Brain microvascular endothelial cell (primary cell): Measurements from ENCODE around the gene SMOC1.

ENCODE experiments used
- DNase-seq: peaks from one replicate; pipeline ENCODE4 v3.0.0-alpha.2; 2020
- H3K27ac ChIP-seq: fragments of 250-450 bp; sonication (Bioruptor Pico); 2 replicates; pipeline ENCODE4 v1.5.1; 2020; ENCODE audit warnings: mild to moderate bottlenecking, moderate library complexity
- H3K27me3 ChIP-seq: fragments of 250-450 bp; sonication (Bioruptor Pico); replicated peaks from 2 replicates; pipeline ENCODE4 v1.5.1; 2020; ENCODE audit warnings: mild to moderate bottlenecking
- H3K36me3 ChIP-seq: fragments of 250-450 bp; sonication (Bioruptor Pico); replicated peaks from 2 replicates; pipeline ENCODE4 v1.5.1; 2020; ENCODE audit warnings: mild to moderate bottlenecking
- H3K4me3 ChIP-seq: 2 replicates; pipeline ENCODE4 v1.5.1; 2011; ENCODE audit warnings: low read depth, mild to moderate bottlenecking, control low read depth, low read length, moderate library complexity
- in situ Hi-C: cut with HindIII; loops from 2 replicates; pipeline ENCODE4 v1.10.0; 2017; ENCODE audit warnings: low sequenced_read_pairs, low pct_ligation_motif_present
- TF ChIP-seq, protein P1 (sequence below): IDR thresholded peaks from 2 replicates; pipeline ENCODE4 v1.5.1; 2011; ENCODE audit warnings: low read depth, mild to moderate bottlenecking, moderate library complexity, low read length, control low read depth, inconsistent platforms; ENCODE audit errors: missing control alignments

SMOC1 gene

DNA sequence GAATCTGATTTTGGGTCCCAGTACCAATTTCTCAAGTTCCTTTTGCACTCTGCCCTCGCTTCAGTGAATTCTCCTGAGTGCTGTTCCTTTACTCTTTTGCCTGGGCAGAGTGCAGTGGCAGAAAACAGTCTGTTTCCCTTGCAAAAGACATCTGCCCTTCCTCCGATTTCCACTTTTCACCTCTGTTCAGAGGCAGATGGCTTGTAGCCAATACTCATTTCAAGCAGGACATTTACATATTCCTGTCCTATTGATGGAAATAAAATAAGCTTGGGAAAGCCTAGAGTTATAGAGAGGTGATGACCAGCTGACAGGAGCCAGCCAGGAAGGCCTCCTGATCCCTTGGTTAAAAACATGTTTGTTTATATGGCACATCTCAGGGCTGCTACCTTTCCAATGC is 198.5 kb downstream of the SMOC1 start:
- Histone ChIP-seq H3K4me3 (no peak overlapping the region), H3K27ac (no peak overlapping the region), H3K27me3 (no peaks in the 10 kb centered on the region), H3K36me3 (no peaks in the 10 kb centered on the region)
- no peak for DNase-seq
- TF ChIP-seq, protein P1, sequence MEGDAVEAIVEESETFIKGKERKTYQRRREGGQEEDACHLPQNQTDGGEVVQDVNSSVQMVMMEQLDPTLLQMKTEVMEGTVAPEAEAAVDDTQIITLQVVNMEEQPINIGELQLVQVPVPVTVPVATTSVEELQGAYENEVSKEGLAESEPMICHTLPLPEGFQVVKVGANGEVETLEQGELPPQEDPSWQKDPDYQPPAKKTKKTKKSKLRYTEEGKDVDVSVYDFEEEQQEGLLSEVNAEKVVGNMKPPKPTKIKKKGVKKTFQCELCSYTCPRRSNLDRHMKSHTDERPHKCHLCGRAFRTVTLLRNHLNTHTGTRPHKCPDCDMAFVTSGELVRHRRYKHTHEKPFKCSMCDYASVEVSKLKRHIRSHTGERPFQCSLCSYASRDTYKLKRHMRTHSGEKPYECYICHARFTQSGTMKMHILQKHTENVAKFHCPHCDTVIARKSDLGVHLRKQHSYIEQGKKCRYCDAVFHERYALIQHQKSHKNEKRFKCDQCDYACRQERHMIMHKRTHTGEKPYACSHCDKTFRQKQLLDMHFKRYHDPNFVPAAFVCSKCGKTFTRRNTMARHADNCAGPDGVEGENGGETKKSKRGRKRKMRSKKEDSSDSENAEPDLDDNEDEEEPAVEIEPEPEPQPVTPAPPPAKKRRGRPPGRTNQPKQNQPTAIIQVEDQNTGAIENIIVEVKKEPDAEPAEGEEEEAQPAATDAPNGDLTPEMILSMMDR = no peak
- in situ Hi-C loops = no loop called here

DNA sequence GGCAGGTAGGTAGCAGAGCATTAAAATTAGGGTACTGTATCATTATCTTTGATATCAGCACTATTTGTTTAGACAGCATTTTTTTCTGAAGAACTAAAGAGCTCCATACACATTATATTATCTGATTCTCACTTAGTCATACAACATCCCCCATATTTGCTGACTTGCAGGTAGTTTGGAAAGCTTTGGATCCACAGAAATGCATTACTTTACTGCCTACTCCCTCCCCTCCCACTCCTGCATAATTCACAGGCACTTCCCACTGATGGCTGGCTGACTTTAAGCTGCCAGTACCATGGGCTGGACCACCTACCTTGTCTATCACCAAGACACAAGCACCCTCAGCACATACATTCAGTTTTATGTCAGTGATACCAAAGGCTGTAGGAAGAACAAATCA is 199.1 kb downstream of the SMOC1 start:
- TF ChIP-seq, protein P1 = no peak
- no peaks in the 10 kb centered on the region for H3K36me3 ChIP-seq
- in situ Hi-C loops = no loop called here
- no peak overlapping the region for H3K27ac ChIP-seq
- H3K27me3 ChIP-seq = no peaks in the 10 kb centered on the region
- DNase-seq = no peak
- no peak overlapping the region for H3K4me3 ChIP-seq

DNA sequence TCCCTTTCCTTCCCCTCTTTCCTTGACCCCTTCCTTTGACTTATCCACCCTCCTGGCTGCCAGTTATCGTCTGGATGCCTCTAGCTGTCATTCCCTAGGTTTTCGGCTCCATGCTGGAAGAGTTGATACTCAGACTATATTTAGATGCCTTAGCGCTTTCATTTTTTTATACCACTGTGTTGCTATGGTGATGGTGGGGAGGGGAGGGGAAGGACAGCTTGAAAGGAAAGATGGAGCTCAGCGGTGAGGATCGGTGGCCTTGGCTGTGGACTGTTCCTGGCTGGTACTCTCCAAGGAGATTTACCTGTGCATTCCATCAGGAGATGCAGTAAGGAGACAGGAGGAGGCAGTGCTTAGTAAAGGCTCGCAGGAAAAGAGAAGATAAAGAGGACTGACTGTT is 200.9 kb downstream of the SMOC1 start:
- Histone ChIP-seq H3K27me3 (no peaks in the 10 kb centered on the region), H3K27ac (no peak overlapping the region), H3K36me3 (no peaks in the 10 kb centered on the region), H3K4me3 (no peak overlapping the region)
- in situ Hi-C loops = no loop called here
- no peak for DNase-seq
- TF ChIP-seq, protein P1 = no peak
